Esophagus squamous epithelium (tissue), 4 donors: Measurements from ENCODE around the gene E4F1.

Experiments
- POLR2A ChIP-seq, 4 donors: fragments of 450-650 bp; IDR thresholded peaks; one replicate each; pipeline ENCODE4 v1.6.1; 2017; ENCODE audit warnings: antibody characterized with exemption in 4 of 4, mild to moderate bottlenecking in 4 of 4, moderate library complexity in 3 of 4
- TF ChIP-seq, protein P1 (sequence below), 6 experiments: fragments of 450-650 bp in 4 of 6; fragments of 200-600 bp in 2 of 6; sonication (generic) in 2 of 6; IDR thresholded peaks; one replicate each; pipeline ENCODE4 v1.5.1; 2016 to 2019; ENCODE audit warnings: antibody characterized with exemption in 6 of 6, mild to moderate bottlenecking in 4 of 6, moderate library complexity in 4 of 6

DNA sequence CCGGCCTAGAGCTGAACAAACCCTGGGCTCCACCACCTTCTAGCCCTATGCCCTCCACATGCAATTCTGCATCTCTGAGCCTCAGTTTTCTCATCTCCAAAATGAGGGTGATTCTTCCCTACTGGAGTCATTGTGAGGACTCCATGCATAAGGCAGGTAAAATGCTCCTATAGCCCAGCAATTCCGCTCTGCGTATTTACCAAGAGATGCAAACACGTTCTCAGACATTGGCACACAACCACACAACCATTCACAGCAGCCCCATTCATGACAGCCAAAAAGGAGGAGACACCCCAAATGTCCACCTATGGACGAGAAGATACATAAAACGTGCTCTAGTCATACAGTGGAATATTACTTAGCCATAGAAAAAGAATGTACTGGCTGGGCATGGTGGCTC, 23.1 kb upstream of the E4F1 start:
- TF ChIP-seq, protein P1, sequence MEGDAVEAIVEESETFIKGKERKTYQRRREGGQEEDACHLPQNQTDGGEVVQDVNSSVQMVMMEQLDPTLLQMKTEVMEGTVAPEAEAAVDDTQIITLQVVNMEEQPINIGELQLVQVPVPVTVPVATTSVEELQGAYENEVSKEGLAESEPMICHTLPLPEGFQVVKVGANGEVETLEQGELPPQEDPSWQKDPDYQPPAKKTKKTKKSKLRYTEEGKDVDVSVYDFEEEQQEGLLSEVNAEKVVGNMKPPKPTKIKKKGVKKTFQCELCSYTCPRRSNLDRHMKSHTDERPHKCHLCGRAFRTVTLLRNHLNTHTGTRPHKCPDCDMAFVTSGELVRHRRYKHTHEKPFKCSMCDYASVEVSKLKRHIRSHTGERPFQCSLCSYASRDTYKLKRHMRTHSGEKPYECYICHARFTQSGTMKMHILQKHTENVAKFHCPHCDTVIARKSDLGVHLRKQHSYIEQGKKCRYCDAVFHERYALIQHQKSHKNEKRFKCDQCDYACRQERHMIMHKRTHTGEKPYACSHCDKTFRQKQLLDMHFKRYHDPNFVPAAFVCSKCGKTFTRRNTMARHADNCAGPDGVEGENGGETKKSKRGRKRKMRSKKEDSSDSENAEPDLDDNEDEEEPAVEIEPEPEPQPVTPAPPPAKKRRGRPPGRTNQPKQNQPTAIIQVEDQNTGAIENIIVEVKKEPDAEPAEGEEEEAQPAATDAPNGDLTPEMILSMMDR (IDR thresholded peaks at IDR 0.05): no peak
- no peak for TF ChIP-seq POLR2A (IDR thresholded peaks at IDR 0.05)
